ENCODE data around the gene CLSTN2. TPM values are rescaled to one million over a fixed set of nuclear protein-coding genes. Genes with fewer than 3 reads are reported as not detected.

CLSTN2 gene
- total and polyA plus RNA-seq, 3 donors from 2014 or later, result 3.1 to 5.7 (median 3.8) TPM

DNA sequence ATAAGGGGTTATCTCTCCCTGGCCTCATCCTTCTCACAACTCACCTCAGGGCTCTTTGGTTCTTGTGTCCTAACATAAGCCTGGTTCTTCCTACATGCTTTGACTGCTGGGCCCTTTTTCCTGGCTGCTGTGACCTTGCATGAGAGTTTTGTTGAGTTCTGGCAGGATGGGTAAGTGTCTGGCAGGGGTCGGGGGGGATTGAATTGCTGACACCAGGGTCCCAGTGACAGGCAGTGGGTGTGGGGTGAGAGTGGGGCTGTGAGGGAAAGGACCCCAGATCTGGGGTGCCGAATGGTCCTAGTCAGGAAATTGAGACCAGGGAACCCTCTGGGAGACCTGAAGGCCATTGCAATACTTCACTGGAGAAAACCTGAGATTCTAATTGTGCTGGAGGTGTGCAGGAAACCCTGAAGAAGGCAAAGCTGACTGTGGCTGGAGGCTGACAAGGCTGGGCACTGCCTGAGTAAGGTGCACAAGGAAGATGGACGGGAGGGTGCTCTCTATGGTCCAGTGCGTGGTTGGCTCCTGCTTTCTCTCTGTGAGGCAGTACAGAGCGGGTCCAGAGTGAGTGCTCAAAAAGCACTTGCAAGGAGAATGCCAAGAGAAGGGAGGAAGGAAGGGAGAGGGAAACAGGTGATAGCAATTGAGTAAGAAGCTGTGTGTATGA, 76.8 kb downstream of the CLSTN2 start:
- DNase-seq, result no peak
- Histone ChIP-seq H3K36me3 (ENCODE audit: low read depth, missing control alignments) (no peaks in the 10 kb centered on the region), H3K27me3 (no peaks in the 10 kb centered on the region), H3K9me3 (no peaks in the 10 kb centered on the region), H3K4me1 (no peaks in the 10 kb centered on the region), H3K27ac (no peak overlapping the region), H3K4me3 (no peak overlapping the region)
- 91 to 98% methylated on average over 5 of the region's 5 CpGs for WGBS, 2 donors
- TF ChIP-seq POLR2A (IDR thresholded peaks at IDR 0.05), result no peak
- TF ChIP-seq, protein P1, sequence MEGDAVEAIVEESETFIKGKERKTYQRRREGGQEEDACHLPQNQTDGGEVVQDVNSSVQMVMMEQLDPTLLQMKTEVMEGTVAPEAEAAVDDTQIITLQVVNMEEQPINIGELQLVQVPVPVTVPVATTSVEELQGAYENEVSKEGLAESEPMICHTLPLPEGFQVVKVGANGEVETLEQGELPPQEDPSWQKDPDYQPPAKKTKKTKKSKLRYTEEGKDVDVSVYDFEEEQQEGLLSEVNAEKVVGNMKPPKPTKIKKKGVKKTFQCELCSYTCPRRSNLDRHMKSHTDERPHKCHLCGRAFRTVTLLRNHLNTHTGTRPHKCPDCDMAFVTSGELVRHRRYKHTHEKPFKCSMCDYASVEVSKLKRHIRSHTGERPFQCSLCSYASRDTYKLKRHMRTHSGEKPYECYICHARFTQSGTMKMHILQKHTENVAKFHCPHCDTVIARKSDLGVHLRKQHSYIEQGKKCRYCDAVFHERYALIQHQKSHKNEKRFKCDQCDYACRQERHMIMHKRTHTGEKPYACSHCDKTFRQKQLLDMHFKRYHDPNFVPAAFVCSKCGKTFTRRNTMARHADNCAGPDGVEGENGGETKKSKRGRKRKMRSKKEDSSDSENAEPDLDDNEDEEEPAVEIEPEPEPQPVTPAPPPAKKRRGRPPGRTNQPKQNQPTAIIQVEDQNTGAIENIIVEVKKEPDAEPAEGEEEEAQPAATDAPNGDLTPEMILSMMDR (IDR thresholded peaks at IDR 0.05), result no peak
- intact Hi-C loops (cut with DNase I; ENCODE audit: low total_unique reads), result no loop called here

DNA sequence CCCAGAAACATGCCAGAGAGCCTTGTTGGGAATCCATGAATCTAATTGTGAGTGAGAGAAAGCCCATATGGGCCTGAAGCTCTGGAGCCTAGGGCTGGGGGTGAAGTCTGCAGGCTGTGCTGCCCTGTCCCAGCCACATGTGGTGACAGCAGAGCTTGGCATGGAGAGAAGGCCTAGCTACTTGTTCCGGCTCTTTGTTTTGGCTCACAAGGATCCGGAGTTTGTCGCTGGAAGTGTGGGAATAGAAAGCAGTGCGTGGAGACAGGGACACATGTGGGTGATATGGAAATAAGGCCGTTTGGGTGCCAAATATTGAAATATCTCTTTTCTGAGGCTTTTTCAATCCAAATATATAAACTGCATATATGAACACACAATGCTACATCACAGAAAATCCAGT, 78.2 kb downstream of the CLSTN2 start:
- Histone ChIP-seq H3K4me3 (no peak overlapping the region), H3K4me1 (no peaks in the 10 kb centered on the region), H3K9me3 (no peaks in the 10 kb centered on the region), H3K36me3 (ENCODE audit: low read depth, missing control alignments) (no peaks in the 10 kb centered on the region), H3K27ac (no peak overlapping the region), H3K27me3 (no peaks in the 10 kb centered on the region)
- no peak for TF ChIP-seq POLR2A (IDR thresholded peaks at IDR 0.05)
- TF ChIP-seq, protein P1 (IDR thresholded peaks at IDR 0.05), result no peak
- WGBS, 2 donors, result 92% methylated on average over 5 of the region's 5 CpGs
- no peak for DNase-seq
- intact Hi-C loops (cut with DNase I; ENCODE audit: low total_unique reads), result no loop called here

DNA sequence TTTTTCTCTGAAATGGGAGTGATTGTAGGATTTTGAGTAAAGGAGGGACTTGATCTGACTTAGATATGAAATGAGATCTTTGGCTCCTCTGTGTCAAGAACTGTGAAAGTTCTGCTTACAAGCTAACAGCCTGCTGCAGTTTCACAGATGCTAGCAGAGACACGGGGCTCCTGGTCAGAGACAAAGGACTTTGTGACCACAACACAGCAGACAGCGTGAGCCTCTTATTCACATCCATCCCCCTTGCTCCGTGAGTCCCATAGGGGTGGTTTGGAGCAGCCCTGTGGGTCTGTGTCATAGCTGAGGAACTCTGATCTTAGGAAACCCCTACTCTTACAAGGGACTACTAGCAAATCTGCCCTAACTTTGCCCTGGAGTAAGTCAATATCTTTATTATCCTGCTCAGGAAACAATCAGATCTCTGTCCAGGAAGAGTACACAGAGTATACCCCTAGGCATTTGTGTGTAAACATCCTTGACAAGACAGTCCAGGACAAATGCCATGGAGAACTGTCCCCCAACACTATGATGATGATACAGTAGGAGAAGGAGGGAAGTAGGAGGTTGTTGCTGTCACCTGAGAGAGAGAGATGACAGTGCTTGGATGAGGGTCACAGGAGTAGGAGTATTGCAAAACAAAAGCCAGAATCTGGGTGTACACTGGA, 80.0 kb downstream of the CLSTN2 start:
- H3K27me3 ChIP-seq, result no peaks in the 10 kb centered on the region
- intact Hi-C loops (cut with DNase I; ENCODE audit: low total_unique reads), result no loop called here
- H3K4me1 ChIP-seq, result no peaks in the 10 kb centered on the region
- H3K4me3 ChIP-seq, result no peak overlapping the region
- H3K36me3 ChIP-seq (ENCODE audit: low read depth, missing control alignments), result no peaks in the 10 kb centered on the region
- H3K27ac ChIP-seq, result no peak overlapping the region
- TF ChIP-seq, protein P1 (IDR thresholded peaks at IDR 0.05), result no peak
- TF ChIP-seq POLR2A (IDR thresholded peaks at IDR 0.05), result no peak
- H3K9me3 ChIP-seq, result no peaks in the 10 kb centered on the region
- DNase-seq, result no peak
- 92 to 100% methylated on average over 3 of the region's 3 CpGs for WGBS, 2 donors

DNA sequence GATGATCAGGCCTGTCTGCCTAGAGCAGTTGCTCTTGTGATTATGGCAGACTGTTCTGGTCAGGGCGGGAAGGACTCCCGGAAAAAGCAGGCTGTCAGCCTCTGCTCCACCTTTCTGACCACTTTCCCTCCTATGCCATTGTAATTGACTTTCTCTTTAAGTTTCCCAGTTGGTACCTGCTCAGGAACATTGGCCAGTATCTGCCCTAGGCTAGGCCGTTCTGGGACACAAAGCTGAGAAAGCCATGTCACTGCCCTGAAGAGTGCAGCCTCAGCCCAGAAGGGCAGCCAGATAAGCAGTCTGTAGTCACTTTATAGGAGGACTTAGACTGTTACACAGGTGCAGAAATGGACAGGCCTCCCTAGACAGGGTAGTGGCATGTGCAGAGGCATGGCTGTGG, 80.8 kb downstream of the CLSTN2 start:
- intact Hi-C loops (cut with DNase I; ENCODE audit: low total_unique reads), result no loop called here
- WGBS, 2 donors, result 88 to 89% methylated on average over 3 of the region's 3 CpGs

More for the DNA sequence above, 80.8 kb downstream of the CLSTN2 start:
- no peak for DNase-seq
- no peak overlapping the region for H3K27ac ChIP-seq
- no peaks in the 10 kb centered on the region for H3K9me3 ChIP-seq
- no peak overlapping the region for H3K4me3 ChIP-seq
- no peaks in the 10 kb centered on the region for H3K36me3 ChIP-seq (ENCODE audit: low read depth, missing control alignments)
- no peaks in the 10 kb centered on the region for H3K4me1 ChIP-seq
- TF ChIP-seq POLR2A (IDR thresholded peaks at IDR 0.05), result no peak
- TF ChIP-seq, protein P1 (IDR thresholded peaks at IDR 0.05), result no peak
- no peaks in the 10 kb centered on the region for H3K27me3 ChIP-seq
